NCI-H187 treated with DMSO at 0.1 percent for 48 hours (cell line): ENCODE results near the gene ITGBL1.

Experiments used
- DNase-seq: peaks from one replicate; lab custom pipeline; 2025; lab: John Stamatoyannopoulos, UW

The ITGBL1 gene

GRCh38 chr13:101700598-101700997 lies 248.1 kb downstream of the ITGBL1 start:
- no peak for DNase-seq

GRCh38 chr13:101703081-101703480 lies 250.6 kb downstream of the ITGBL1 start:
- no peak for DNase-seq

- no peak for DNase-seq
Observed at GRCh38 chr13:101703838-101704237, 251.4 kb downstream of the ITGBL1 start.

GRCh38 chr13:101706651-101707050 lies 254.2 kb downstream of the ITGBL1 start:
- DNase-seq = no peak

GRCh38 chr13:101707659-101708058 lies 255.2 kb downstream of the ITGBL1 start:
- DNase-seq = no peak

GRCh38 chr13:101708115-101708514 lies 255.6 kb downstream of the ITGBL1 start:
- no peak for DNase-seq

- DNase-seq = no peak
Observed at GRCh38 chr13:101709952-101710351, 257.5 kb downstream of the ITGBL1 start.

- DNase-seq = no peak
Observed at GRCh38 chr13:101711307-101712025, 259.0 kb downstream of the ITGBL1 start.

- no peak for DNase-seq
Observed at GRCh38 chr13:101712026-101712348, 259.5 kb downstream of the ITGBL1 start.

GRCh38 chr13:101714195-101714594 lies 261.7 kb downstream of the ITGBL1 start:
- DNase-seq = no peak

- DNase-seq = no peak
Observed at GRCh38 chr13:101717353-101717752, 264.9 kb downstream of the ITGBL1 start.

- no peak for DNase-seq
Observed at GRCh38 chr13:101718496-101718895, 266.0 kb downstream of the ITGBL1 start.

GRCh38 chr13:101726681-101727080 lies 274.2 kb downstream of the ITGBL1 start:
- no peak for DNase-seq

GRCh38 chr13:101727118-101727517 lies 274.6 kb downstream of the ITGBL1 start:
- no peak for DNase-seq

- no peak for DNase-seq
Observed at GRCh38 chr13:101728021-101728420, 275.5 kb downstream of the ITGBL1 start.

- no peak for DNase-seq
Observed at GRCh38 chr13:101728615-101729014, 276.1 kb downstream of the ITGBL1 start.

- DNase-seq = no peak
Observed at GRCh38 chr13:101730420-101731000, 278.0 kb downstream of the ITGBL1 start.

- no peak for DNase-seq
Observed at GRCh38 chr13:101736566-101736965, 284.1 kb downstream of the ITGBL1 start.

- DNase-seq = no peak
Observed at GRCh38 chr13:101738336-101738735, 285.9 kb downstream of the ITGBL1 start.

- no peak for DNase-seq
Observed at GRCh38 chr13:101739382-101740178, 287.1 kb downstream of the ITGBL1 start.

- DNase-seq = no peak
Observed at GRCh38 chr13:101746513-101746912, 294.0 kb downstream of the ITGBL1 start.

GRCh38 chr13:101747039-101747438 lies 294.6 kb downstream of the ITGBL1 start:
- no peak for DNase-seq

GRCh38 chr13:101749584-101749983 lies 297.1 kb downstream of the ITGBL1 start:
- DNase-seq = no peak
